ENCODE results near the gene PANK3.

DNA sequence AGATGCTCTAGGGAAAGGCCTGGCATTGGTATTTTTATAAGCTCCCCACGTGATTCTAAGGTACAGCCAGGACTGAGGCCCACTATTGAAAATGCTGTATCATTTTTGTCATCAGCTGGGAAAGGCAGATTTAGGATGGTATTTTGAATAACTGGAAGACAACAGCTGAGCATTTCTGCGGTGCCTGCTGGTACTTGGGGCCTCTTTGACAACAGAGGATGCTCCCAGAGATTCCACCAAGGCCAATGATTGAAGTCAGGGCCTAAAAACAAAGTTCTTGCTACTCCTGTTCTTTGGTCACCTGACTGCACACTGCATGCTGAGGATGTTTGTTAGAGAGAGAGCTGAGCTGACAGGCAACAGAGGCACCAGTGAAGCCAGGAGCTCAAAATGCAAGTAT, 42.0 kb downstream of the PANK3 start:
- TF ChIP-seq, protein P1, sequence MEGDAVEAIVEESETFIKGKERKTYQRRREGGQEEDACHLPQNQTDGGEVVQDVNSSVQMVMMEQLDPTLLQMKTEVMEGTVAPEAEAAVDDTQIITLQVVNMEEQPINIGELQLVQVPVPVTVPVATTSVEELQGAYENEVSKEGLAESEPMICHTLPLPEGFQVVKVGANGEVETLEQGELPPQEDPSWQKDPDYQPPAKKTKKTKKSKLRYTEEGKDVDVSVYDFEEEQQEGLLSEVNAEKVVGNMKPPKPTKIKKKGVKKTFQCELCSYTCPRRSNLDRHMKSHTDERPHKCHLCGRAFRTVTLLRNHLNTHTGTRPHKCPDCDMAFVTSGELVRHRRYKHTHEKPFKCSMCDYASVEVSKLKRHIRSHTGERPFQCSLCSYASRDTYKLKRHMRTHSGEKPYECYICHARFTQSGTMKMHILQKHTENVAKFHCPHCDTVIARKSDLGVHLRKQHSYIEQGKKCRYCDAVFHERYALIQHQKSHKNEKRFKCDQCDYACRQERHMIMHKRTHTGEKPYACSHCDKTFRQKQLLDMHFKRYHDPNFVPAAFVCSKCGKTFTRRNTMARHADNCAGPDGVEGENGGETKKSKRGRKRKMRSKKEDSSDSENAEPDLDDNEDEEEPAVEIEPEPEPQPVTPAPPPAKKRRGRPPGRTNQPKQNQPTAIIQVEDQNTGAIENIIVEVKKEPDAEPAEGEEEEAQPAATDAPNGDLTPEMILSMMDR (IDR thresholded peaks at IDR 0.05), result no peak
- no peak for TF ChIP-seq POLR2A (IDR thresholded peaks at IDR 0.05)

Measured in esophagus squamous epithelium (tissue), 4 donors.